Measurements from ENCODE around the gene KCNJ16.

DNA sequence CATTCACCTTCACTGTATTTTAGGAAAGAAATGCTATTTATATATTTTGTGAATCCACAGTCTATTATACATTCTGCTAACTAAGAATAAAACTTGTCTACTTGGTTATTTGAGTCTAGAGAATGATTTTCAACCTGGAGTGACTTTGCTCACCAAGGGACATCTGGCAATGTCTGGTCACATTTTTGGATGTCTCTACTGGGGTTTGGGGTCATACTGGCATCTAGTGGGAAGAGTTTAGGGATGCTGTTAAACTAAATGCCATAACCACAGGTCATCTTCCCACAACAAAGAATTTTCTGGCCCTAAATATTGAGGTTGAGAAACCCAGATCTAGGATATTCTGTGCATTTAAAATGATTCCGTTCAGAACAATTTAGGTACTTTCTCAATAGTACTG is 26.0 kb downstream of the KCNJ16 start:
- TF ChIP-seq POLR2A (IDR thresholded peaks at IDR 0.05) = no peak
- TF ChIP-seq, protein P1, sequence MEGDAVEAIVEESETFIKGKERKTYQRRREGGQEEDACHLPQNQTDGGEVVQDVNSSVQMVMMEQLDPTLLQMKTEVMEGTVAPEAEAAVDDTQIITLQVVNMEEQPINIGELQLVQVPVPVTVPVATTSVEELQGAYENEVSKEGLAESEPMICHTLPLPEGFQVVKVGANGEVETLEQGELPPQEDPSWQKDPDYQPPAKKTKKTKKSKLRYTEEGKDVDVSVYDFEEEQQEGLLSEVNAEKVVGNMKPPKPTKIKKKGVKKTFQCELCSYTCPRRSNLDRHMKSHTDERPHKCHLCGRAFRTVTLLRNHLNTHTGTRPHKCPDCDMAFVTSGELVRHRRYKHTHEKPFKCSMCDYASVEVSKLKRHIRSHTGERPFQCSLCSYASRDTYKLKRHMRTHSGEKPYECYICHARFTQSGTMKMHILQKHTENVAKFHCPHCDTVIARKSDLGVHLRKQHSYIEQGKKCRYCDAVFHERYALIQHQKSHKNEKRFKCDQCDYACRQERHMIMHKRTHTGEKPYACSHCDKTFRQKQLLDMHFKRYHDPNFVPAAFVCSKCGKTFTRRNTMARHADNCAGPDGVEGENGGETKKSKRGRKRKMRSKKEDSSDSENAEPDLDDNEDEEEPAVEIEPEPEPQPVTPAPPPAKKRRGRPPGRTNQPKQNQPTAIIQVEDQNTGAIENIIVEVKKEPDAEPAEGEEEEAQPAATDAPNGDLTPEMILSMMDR (IDR thresholded peaks at IDR 0.05) = no peak
